ENCODE data around the gene RNASE7.

The RNASE7 gene

DNA sequence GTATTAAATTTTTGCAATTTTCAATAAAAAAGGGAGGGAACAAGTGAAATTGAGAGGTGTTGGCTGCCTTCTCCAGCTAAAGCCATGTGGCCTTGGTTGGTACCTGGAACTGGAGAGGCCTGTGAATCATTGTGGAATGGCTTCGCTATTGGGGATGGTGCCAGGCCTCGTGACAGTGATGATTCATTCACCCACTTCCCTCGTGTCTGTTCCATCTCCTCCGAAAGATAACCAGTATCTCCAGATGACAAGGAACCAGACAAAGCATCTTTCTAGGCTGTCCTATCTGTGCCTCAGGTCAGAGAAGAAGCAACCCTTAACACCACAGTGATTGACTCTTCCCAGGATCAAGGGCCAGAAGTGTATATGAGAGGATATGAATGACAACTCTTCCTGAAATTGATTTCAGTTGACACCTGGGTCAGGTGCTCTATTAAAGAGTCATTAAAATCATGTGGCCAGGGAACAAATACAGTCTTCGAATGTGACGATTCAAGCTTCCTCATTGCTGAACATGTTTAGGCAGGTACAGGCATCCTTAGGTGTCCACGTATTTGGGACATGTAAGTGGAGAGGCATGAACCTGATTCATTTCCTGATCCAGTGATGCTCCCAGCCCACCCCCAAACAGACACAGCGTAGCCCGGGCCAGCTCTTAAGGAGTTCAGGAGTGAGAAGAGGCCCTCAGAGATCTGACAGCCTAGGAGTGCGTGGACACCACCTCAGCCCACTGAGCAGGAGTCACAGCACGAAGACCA, at the start of gene RNASE7:
Gene RNASE7, plus strand, starts transcription at position 687 of the 758 bp plus-strand sequence. CDS start 631 bp downstream, outside the sequence.
- H3K4me3 ChIP-seq (replicated peaks; ENCODE audit: low read depth, low read length) = no peak within 1 kb of the TSS
- TF ChIP-seq CTCF (IDR thresholded peaks at IDR 0.05; ENCODE audit: low read length, missing control alignments) = no peak
- DNase-seq (ENCODE audit: low read depth) = peak; percentile 42

DNA sequence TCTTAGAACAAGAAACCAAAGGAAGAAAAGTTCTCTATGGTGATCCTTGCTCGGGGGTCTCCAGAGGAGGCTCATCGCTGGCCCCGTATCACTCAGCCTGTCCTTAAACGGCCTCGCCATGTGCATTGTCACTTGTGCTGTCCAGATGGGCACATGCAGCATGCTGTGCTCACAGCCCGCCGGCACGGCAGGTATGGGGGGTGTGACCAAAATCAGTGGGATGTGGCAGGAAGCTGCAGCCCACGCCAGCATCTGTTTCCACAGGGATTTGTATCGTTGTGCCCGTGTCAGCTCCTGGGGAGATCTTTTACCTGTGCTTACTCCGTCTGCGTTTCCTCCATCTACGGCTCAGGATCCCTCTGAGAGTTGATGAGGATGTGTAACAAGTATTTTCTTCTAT, 45.6 kb upstream of the RNASE7 start:
- DNase-seq (ENCODE audit: low read depth) = no peak
- no peak for TF ChIP-seq CTCF (IDR thresholded peaks at IDR 0.05; ENCODE audit: low read length, missing control alignments)
- H3K4me3 ChIP-seq (replicated peaks; ENCODE audit: low read depth, low read length) = no peak overlapping the region

DNA sequence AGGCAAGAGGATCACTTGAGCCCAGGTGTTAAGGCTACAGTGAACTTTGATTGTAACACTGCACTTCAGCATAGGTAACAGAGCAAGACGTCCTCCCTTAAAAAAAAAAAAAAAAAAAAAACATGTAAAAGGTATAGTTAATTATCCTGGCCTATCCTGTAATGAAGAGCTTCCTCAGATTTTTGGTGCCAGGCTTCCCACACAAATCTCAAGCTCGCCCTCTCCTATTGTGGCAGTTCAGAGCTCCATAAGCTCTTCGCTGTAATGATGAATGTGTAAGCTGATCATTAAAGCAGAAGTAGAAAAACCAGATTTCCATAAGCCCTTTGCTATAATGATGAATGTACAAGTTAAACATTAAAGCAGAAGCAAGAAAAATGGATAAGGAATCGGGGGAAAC, 45.0 kb upstream of the RNASE7 start:
- no peak for TF ChIP-seq CTCF (IDR thresholded peaks at IDR 0.05; ENCODE audit: low read length, missing control alignments)
- H3K4me3 ChIP-seq (replicated peaks; ENCODE audit: low read depth, low read length) = no peak overlapping the region
- no peak for DNase-seq (ENCODE audit: low read depth)

GRCh38 chr14:20997564-20997963, 44.6 kb upstream of the RNASE7 start:
- TF ChIP-seq CTCF (IDR thresholded peaks at IDR 0.05; ENCODE audit: low read length, missing control alignments) = no peak
- no peak overlapping the region for H3K4me3 ChIP-seq (replicated peaks; ENCODE audit: low read depth, low read length)
- no peak for DNase-seq (ENCODE audit: low read depth)

DNA sequence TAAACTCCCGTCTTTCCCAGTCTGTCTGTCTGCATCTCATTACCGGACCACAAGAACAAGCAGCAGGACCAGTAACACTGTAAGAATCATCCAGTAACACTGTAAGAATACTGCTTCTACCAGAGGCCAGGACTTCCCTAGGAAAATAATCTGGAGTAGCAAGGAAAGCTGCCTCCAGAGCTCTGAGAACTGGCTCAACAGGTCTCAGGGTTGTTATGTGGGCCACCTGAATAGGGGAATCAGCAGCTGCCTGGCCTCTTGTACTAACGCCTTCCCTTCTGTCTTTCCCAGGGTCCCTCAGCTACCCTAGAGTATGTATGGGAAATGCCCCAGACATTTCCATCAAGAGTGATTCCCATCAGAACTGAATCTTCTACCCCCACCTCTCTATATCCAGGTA, 44.0 kb upstream of the RNASE7 start:
- TF ChIP-seq CTCF (IDR thresholded peaks at IDR 0.05; ENCODE audit: low read length, missing control alignments) = no peak
- H3K4me3 ChIP-seq (replicated peaks; ENCODE audit: low read depth, low read length) = no peak overlapping the region
- no peak for DNase-seq (ENCODE audit: low read depth)

DNA sequence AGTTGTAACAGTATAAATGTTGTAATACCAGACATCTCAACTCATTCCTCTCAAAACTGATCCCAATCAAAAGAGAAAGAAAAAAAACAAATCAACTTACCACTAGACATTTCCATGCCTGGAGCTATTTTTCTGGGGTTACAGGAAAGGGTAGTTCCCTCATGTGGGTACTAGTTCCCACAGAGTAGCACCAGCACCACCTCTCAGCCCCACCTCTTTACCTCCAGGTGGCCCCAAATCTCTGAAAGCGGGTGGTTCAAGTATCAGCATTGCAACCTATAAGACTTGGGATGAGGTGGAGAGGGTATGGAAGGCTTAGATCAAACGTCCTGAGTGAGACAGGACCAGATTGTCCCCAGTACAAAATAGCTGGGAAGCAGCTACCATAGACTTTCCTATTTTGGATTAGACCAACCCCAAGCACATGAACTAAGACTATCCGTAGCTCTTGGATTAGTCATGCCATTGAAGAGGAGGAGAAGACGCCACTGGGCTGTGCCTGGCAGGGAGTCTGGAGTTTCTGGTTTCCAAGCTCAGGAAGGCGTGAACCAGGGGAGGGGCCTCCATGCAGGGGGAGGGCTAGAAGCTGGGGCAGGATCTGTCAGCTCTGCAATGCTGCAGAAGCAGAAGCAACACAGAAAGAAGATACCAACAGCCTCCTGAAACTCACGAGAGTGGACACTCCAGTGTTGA, 43.3 kb upstream of the RNASE7 start, which contains the start of gene SLC39A2:
Gene SLC39A2, plus strand, starts transcription at position 620 of the 693 bp plus-strand sequence. CDS start 154 bp downstream, outside the sequence.
- no peak within 1 kb of the TSS for H3K4me3 ChIP-seq (replicated peaks; ENCODE audit: low read depth, low read length)
- TF ChIP-seq CTCF (IDR thresholded peaks at IDR 0.05; ENCODE audit: low read length, missing control alignments) = no peak
- DNase-seq (ENCODE audit: low read depth) = peak; percentile 69

Data from fibroblast of pulmonary artery (primary cell).